PC-9 (cell line): Measurements from ENCODE around the gene CD72. TPM values are rescaled to one million over a fixed set of nuclear protein-coding genes. Genes with fewer than 3 reads are reported as not detected.
"Not testable (repeated sequence)": the region's sequence is repeated elsewhere in the genome, so short reads cannot be mapped to it uniquely, and the experiment has no call there.

ENCODE experiments used
- BruUV-seq: library from RNA; stranded (reverse); fragments of 400-500 nt; replicated peaks from 2 replicates; lab custom pipeline; 2021; lab: Mats Ljungman, UMichigan
- CTCF ChIA-PET: fragments of 300-600 bp; sonication (Branson Sonifier 250); formaldehyde crosslinking; loops from one replicate; lab custom pipeline; 2022; ENCODE audit warnings: antibody characterized with exemption; lab: Charles Lee
- POLR2A ChIA-PET: fragments of 300-600 bp; sonication (Branson Sonifier 250); formaldehyde crosslinking; loops from one replicate; lab custom pipeline; 2022; ENCODE audit warnings: antibody characterized with exemption; ENCODE audit not compliant: unreplicated experiment; lab: Charles Lee
- DNase-seq, 2 experiments: peaks; one replicate each; pipeline versions ENCODE4 v3.0.0 to v3.0.0-alpha.2; 2015 to 2022; ENCODE audit warnings: mixed read lengths in 1 of 2
- H2AFZ ChIP-seq: fragments of 200-600 bp; sonication (generic); 2 replicates; pipeline ENCODE4 v1.8.1; 2017; ENCODE audit warnings: antibody characterized with exemption
- H3F3A ChIP-seq: fragments of 200-600 bp; sonication (generic); 2 replicates; pipeline ENCODE4 v1.8.1; 2017; ENCODE audit warnings: antibody characterized with exemption, mild to moderate bottlenecking, low read depth; ENCODE audit not compliant: insufficient read depth
- H3K27ac ChIP-seq: fragments of 200-600 bp; sonication (generic); 2 replicates; pipeline ENCODE4 v1.6.1; 2016; ENCODE audit warnings: mixed run types
- H3K27me3 ChIP-seq: fragments of 200-600 bp; sonication (generic); 2 replicates; pipeline ENCODE4 v1.6.1; 2016; ENCODE audit warnings: low read depth, mixed run types; ENCODE audit not compliant: insufficient read depth
- H3K36me3 ChIP-seq: fragments of 200-600 bp; sonication (generic); 2 replicates; pipeline ENCODE4 v1.6.1; 2016; ENCODE audit warnings: low read depth, mixed run types
- H3K4me1 ChIP-seq: fragments of 200-600 bp; sonication (generic); replicated peaks from 2 replicates; pipeline ENCODE4 v1.6.1; 2016; ENCODE audit warnings: mixed run types; ENCODE audit not compliant: insufficient read depth
- H3K4me2 ChIP-seq: fragments of 200-600 bp; sonication (generic); 2 replicates; pipeline ENCODE4 v1.6.1; 2017; ENCODE audit warnings: mixed run types
- H3K4me3 ChIP-seq: fragments of 200-600 bp; sonication (generic); 2 replicates; pipeline ENCODE4 v1.6.1; 2016; ENCODE audit warnings: mixed run types
- H3K79me2 ChIP-seq: fragments of 200-600 bp; sonication (generic); 2 replicates; pipeline ENCODE4 v1.6.1; 2017; ENCODE audit warnings: low read depth, mixed run types
- H3K9me2 ChIP-seq: fragments of 200-600 bp; sonication (generic); 2 replicates; pipeline ENCODE4 v1.8.1; 2017; ENCODE audit warnings: mild to moderate bottlenecking; ENCODE audit not compliant: insufficient read depth
- H3K9me3 ChIP-seq: fragments of 200-600 bp; sonication (generic); 2 replicates; pipeline ENCODE4 v1.8.1; 2016; ENCODE audit warnings: low read depth; ENCODE audit not compliant: insufficient read depth
- H4K20me1 ChIP-seq: fragments of 200-600 bp; sonication (generic); 2 replicates; pipeline ENCODE4 v1.8.1; 2017; ENCODE audit not compliant: insufficient read depth
- EZH2 ChIP-seq: fragments of 200-600 bp; sonication (generic); IDR thresholded peaks from 2 replicates; pipeline ENCODE4 v1.8.0; 2017; ENCODE audit warnings: antibody characterized with exemption, low read depth
- intact Hi-C: fragments of 100-400 bp; cut with micrococcal nuclease; formaldehyde crosslinking; loops from one replicate; pipeline ENCODE4 v1.10.0; 2022; ENCODE audit not compliant: unreplicated experiment
- total RNA-seq: library from RNA; stranded (reverse); gene quantifications from 2 replicates; pipeline ENCODE4 v1.2.3, GENCODE V29; 2021
- TF ChIP-seq, protein P1 (sequence below): fragments of 200-600 bp; sonication (generic); conservative IDR thresholded peaks from 2 replicates; pipeline ENCODE4 v1.6.1; 2017; ENCODE audit warnings: mixed run types, antibody characterized with exemption, mild to moderate bottlenecking, moderate library complexity

CD72 gene
- total RNA-seq, 1 experiment from 2014 or later, result 3.2 TPM

DNA sequence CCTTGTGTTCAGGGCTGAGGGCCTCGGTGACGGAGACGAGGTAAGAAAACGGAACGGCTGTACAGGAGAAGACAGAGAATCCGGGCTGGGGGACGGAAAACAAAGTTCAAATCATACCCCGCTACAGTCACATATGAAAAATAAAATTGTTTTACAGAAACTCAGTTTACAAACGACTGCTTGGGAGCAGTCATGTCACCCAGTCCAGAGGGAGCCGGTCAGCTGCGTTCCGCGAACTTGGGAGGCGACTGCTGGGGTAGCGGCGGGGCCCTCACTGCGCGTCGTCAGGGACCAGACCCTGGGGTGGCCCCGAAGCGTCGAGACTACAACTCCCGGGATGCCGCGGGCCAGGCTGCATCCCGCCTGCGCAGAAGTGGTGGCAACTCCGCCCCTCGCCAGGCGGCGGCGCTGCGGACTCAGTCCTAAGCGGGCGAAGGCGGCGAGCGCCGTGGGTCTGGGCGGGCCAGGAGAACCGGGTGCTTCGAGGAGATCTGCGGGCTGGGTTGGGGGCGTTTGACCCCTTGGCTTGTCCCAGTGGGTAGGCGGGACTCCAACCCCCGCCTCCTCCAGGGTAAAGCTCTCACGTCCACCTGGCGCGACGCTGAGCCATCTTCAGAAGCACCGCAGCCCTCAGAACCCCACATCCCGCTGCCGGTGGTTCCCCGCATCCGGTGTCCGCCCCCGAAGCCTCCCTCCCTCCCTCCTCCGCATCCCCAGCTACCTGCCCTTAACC is 28.5 kb upstream of the CD72 start:
- Histone ChIP-seq H3K27ac (peak overlapping the region; percentile 66), H3K9me3 (no peaks in the 10 kb centered on the region), H3K9me2 (no peaks in the 10 kb centered on the region), H3K4me3 (peak overlapping the region; percentile 71), H2AFZ (peak overlapping the region; percentile 92), H4K20me1 (no peaks in the 10 kb centered on the region), H3K27me3 (no peaks in the 10 kb centered on the region), H3K4me1 (peaks cover 5% of the 10 kb centered on the region; the same call in 1 of the 2 replicates), H3K4me2 (peak overlapping the region; percentile 81), H3K36me3 (no peaks in the 10 kb centered on the region), H3K79me2 (no peaks in the 10 kb centered on the region), H3F3A (no peaks in the 10 kb centered on the region)
- intact Hi-C loops, result loop anchor here (1.0 to 5.0 kb wide), 4 partner anchors 42 to 181 kb away; partner anchors contain the start of genes CREB3, FAM221B, TESK1 and TLN1
- TF ChIP-seq EZH2, result no peak
- TF ChIP-seq, protein P1, sequence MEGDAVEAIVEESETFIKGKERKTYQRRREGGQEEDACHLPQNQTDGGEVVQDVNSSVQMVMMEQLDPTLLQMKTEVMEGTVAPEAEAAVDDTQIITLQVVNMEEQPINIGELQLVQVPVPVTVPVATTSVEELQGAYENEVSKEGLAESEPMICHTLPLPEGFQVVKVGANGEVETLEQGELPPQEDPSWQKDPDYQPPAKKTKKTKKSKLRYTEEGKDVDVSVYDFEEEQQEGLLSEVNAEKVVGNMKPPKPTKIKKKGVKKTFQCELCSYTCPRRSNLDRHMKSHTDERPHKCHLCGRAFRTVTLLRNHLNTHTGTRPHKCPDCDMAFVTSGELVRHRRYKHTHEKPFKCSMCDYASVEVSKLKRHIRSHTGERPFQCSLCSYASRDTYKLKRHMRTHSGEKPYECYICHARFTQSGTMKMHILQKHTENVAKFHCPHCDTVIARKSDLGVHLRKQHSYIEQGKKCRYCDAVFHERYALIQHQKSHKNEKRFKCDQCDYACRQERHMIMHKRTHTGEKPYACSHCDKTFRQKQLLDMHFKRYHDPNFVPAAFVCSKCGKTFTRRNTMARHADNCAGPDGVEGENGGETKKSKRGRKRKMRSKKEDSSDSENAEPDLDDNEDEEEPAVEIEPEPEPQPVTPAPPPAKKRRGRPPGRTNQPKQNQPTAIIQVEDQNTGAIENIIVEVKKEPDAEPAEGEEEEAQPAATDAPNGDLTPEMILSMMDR, result peak; percentile 73
- ChIA-PET POLR2A (interaction anchor here (1.0 kb wide), 1 partner anchor 18 kb away, joined by 3 read pairs; the partner anchor contains the start of gene ARHGEF39), CTCF (interaction anchor here (0.5 to 1.5 kb wide), 4 partner anchors 236 to 467 kb away, joined by 3 to 6 read pairs (median 4); no protein-coding TSS in a partner anchor)
- peak; percentile 61 to 88 for DNase-seq
- no TSS peak for BruUV-seq

DNA sequence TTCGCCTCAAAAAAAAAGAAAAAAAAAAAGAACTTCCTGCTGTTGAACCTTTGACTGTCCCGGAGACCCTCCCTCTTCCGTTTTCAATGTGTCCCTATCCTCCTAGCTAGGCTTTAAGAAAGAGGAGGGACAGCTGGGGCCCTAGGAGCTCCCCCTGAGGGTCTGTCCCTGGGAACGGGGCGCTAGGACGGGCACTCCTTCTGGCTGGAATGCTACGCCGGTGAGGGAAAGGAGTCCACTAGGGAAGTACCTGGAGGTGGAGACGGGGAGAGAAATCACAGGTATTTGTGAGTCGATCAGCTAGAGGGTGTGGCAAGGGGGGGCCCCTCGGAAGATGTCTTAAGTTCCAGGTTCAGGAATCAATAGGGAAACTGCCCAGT is 27.9 kb upstream of the CD72 start:
- Histone ChIP-seq H3K9me3 (no peaks in the 10 kb centered on the region), H3K36me3 (no peaks in the 10 kb centered on the region), H3K27ac (peak overlapping the region; percentile 66), H2AFZ (peak overlapping the region; percentile 92), H4K20me1 (no peaks in the 10 kb centered on the region), H3K4me2 (peak overlapping the region; percentile 81), H3K27me3 (no peaks in the 10 kb centered on the region), H3K4me3 (peak overlapping the region; percentile 71), H3K4me1 (no peaks in the 10 kb centered on the region), H3K79me2 (no peaks in the 10 kb centered on the region), H3K9me2 (no peaks in the 10 kb centered on the region), H3F3A (no peaks in the 10 kb centered on the region)
- CTCF ChIA-PET, result interaction anchor here (0.6 to 1.5 kb wide), 3 partner anchors 156 to 464 kb away, joined by 3 to 6 read pairs (median 3); partner anchors contain the start of gene RUSC2
- DNase-seq, result peak; percentile 54 to 61
- POLR2A ChIA-PET, result no interaction called here
- BruUV-seq, result TSS peak; percentile 58
- TF ChIP-seq EZH2, result no peak
- intact Hi-C loops, result loop anchor here (1.0 to 5.0 kb wide), 4 partner anchors 41 to 181 kb away; partner anchors contain the start of genes CREB3, FAM221B, TESK1 and TLN1

DNA sequence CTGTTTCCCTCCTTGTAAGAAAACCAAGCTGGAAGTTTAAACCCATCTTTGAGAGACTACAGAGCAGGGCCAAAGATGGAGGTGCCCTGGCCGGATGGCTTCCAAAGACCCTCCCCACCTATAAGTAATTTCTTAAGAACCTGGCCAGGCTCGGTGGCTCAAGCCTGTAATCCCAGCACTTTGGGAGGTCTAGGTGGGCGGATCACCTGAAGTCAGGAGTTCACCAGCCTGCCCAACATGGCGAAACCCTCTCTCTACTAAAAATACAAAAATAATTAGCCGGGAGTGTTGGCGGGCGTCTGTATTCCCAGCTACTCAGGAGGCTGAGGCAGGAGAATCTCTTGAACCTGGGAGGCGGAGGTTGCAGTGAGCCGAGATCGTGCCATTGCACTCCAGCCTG is 27.5 kb upstream of the CD72 start:
- CTCF ChIA-PET, result interaction anchor here (0.6 to 1.5 kb wide), 3 partner anchors 156 to 464 kb away, joined by 3 to 6 read pairs (median 3); partner anchors contain the start of gene RUSC2
- Histone ChIP-seq H3K4me3 (peak overlapping the region; percentile 71), H3K4me2 (peak overlapping the region; percentile 81), H2AFZ (peak overlapping the region; percentile 92), H3K27ac (peak overlapping the region; percentile 66)
- BruUV-seq, H3K79me2 ChIP-seq, H3K9me3 ChIP-seq, DNase-seq, H3K36me3 ChIP-seq, H3K9me2 ChIP-seq, H3F3A ChIP-seq, H3K4me1 ChIP-seq, H3K27me3 ChIP-seq, H4K20me1 ChIP-seq: not testable (repeated sequence)
- POLR2A ChIA-PET, result interaction anchor here (0.8 kb wide), 1 partner anchor 1196 kb away, joined by 11 read pairs; no protein-coding TSS in a partner anchor
- intact Hi-C loops, result loop anchor here (1.0 to 5.0 kb wide), 4 partner anchors 41 to 182 kb away; partner anchors contain the start of genes CREB3, FAM221B, TESK1 and TLN1

DNA sequence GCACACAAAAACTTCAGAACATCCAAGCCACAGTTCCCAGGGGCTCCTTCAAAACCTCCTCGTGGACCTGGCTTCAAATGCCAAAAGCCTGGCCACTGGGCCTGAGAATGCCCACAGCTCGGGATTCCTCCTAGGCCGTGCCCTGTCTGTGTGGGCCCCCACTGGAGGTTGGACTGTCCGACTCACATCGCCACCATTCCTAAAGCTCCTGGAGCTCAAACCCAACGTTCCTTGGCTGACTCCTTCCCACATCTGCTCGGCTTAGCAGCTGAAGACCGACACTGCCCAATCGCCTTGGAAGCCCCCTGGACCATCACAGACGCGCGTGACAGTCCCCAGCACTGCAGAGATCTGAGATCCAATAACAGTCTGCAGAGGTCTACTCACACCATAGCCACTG is 24.8 kb upstream of the CD72 start:
- H3K79me2 ChIP-seq, result no peaks in the 10 kb centered on the region
- H3K27ac ChIP-seq, result no peak overlapping the region
- H3K4me1 ChIP-seq, result no peaks in the 10 kb centered on the region
- H3K27me3 ChIP-seq, result no peaks in the 10 kb centered on the region
- TF ChIP-seq, protein P1, result no peak
- TF ChIP-seq EZH2, result no peak
- H4K20me1 ChIP-seq, result no peaks in the 10 kb centered on the region
- no peaks in the 10 kb centered on the region for H3K9me2 ChIP-seq
- H3K4me3 ChIP-seq, result no peak overlapping the region
- no peaks in the 10 kb centered on the region for H3K36me3 ChIP-seq
- intact Hi-C loops, result no loop called here
- H2AFZ ChIP-seq, result no peak overlapping the region
- POLR2A ChIA-PET, result no interaction called here
- no peak for DNase-seq
- CTCF ChIA-PET, result no interaction called here
- H3K4me2 ChIP-seq, result no peak overlapping the region
- BruUV-seq, result no TSS peak
- no peaks in the 10 kb centered on the region for H3F3A ChIP-seq
- no peaks in the 10 kb centered on the region for H3K9me3 ChIP-seq

DNA sequence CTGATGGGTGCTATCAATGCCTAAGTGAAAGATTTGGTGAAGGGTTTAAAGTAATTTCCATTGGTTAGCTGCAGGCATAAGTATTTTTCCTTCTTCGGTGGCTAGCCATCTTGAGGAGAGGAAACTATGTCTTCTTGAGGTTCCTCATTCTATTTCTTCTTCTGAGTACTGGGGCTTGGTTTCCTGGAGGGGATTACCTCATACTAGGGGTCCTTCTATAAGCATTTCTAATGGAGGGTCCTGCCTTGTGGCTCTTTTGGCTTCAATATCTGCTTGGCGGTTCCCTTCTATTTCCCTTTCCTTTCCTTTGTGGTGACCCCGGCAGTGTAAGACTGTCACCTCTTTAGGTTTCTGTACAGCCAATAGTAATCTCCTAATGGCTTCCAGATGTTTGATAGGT is 23.3 kb upstream of the CD72 start:
- POLR2A ChIA-PET, intact Hi-C loops, H3K79me2 ChIP-seq, H3K27ac ChIP-seq, H2AFZ ChIP-seq, H3K36me3 ChIP-seq, H3F3A ChIP-seq, H3K4me2 ChIP-seq, BruUV-seq, H3K27me3 ChIP-seq, CTCF ChIA-PET, H3K9me3 ChIP-seq, H4K20me1 ChIP-seq, DNase-seq, H3K9me2 ChIP-seq, H3K4me1 ChIP-seq, H3K4me3 ChIP-seq: not testable (repeated sequence)
